B cell (primary cell): ENCODE measurements around the gene KIAA0232. TPM values are rescaled to one million over a fixed set of nuclear protein-coding genes. Genes with fewer than 3 reads are reported as not detected.

Source experiments
- ATAC-seq: fragments of 200-7000 bp; cut with Tn5 transposase; one replicate; pipeline ENCODE4 v1.10.0; 2021; ENCODE audit warnings: low read depth, mild to moderate bottlenecking, moderate number of reproducible peaks, moderate library complexity
- CTCF ChIA-PET: fragments of 350-600 bp; sonication (Branson Sonifier 250); formaldehyde crosslinking; loops from one replicate; lab custom pipeline; 2021; ENCODE audit warnings: antibody characterized with exemption, inconsistent platforms; lab: Charles Lee
- POLR2A ChIA-PET: fragments of 350-600 bp; sonication (Branson Sonifier 250); formaldehyde crosslinking; loops from one replicate; lab custom pipeline; 2021; ENCODE audit warnings: antibody characterized with exemption; lab: Charles Lee
- DNase-seq: peaks from one replicate; pipeline ENCODE4 v3.0.0; 2013
- H2AFZ ChIP-seq: 2 replicates; pipeline ENCODE4 v1.6.1; 2012; ENCODE audit warnings: mild to moderate bottlenecking, low read depth, low read length; ENCODE audit not compliant: insufficient read depth, poor library complexity, severe bottlenecking
- H3K27ac ChIP-seq, 2 donors: 1 replicate in 1 of 2; 2 replicates in 1 of 2; pipeline ENCODE4 v1.5.1; 2012 to 2013; ENCODE audit warnings: low read length in 2 of 2, mild to moderate bottlenecking in 2 of 2, moderate library complexity in 1 of 2
- H3K27me3 ChIP-seq, 4 experiments: fragments of 200-600 bp in 1 of 4; sonication (generic) in 1 of 4; replicated peaks in 1 of 4; 1 replicate in 2 of 4; 2 replicates in 2 of 4; pipeline versions ENCODE4 v1.6.1 to v1.7.0; 2013 to 2016; ENCODE audit warnings: low read length in 3 of 4, mild to moderate bottlenecking in 2 of 4, mixed read lengths in 1 of 4, moderate library complexity in 1 of 4; ENCODE audit not compliant: insufficient read depth in 4 of 4, control insufficient read depth in 3 of 4; ENCODE audit errors: control extremely low read depth in 1 of 4
- H3K36me3 ChIP-seq, 2 experiments: replicated peaks in 1 of 2; 1 replicate in 1 of 2; 2 replicates in 1 of 2; pipeline versions ENCODE4 v1.6.1 to v1.7.1; 2013; ENCODE audit warnings: low read length in 1 of 2; ENCODE audit not compliant: insufficient read depth in 2 of 2, control insufficient read depth in 1 of 2; ENCODE audit errors: control extremely low read depth in 1 of 2, extremely low read depth in 1 of 2
- H3K4me1 ChIP-seq, 2 donors: fragments of 200-600 bp in 1 of 2; sonication (generic) in 1 of 2; 1 replicate in 1 of 2; 2 replicates in 1 of 2; pipeline versions ENCODE4 v1.5.1 to v1.6.1; 2013 to 2017; ENCODE audit warnings: low read length in 2 of 2; ENCODE audit not compliant: control insufficient read depth in 2 of 2, insufficient read depth in 2 of 2
- H3K4me2 ChIP-seq: replicated peaks from 2 replicates; pipeline ENCODE3; 2012; ENCODE audit warnings: mild to moderate bottlenecking, low read depth, low read length; ENCODE audit not compliant: poor library complexity, severe bottlenecking
- H3K4me3 ChIP-seq, 5 experiments: fragments of 200-600 bp in 1 of 5; sonication (generic) in 1 of 5; 1 replicate in 3 of 5; 2 replicates in 2 of 5; pipeline versions ENCODE4 v1.5.1 to v1.7.0; 2011 to 2016; ENCODE audit warnings: low read length in 4 of 5, mild to moderate bottlenecking in 4 of 5, low read depth in 2 of 5, control low read depth in 1 of 5, moderate library complexity in 1 of 5; ENCODE audit not compliant: insufficient read depth in 1 of 5; ENCODE audit errors: control extremely low read depth in 1 of 5, extremely low read depth in 1 of 5
- H3K79me2 ChIP-seq: fragments of 200-600 bp; sonication (generic); one replicate; pipeline ENCODE4 v1.6.0; 2016; ENCODE audit warnings: low read length; ENCODE audit not compliant: control insufficient read depth, insufficient read depth
- H3K9ac ChIP-seq: fragments of 200-600 bp; sonication (generic); 2 replicates; pipeline ENCODE4 v1.6.1; 2017; ENCODE audit warnings: mild to moderate bottlenecking, low read length, moderate library complexity
- H3K9me3 ChIP-seq, 3 donors: one replicate each; pipeline versions ENCODE4 v1.6.1 to v1.7.1; 2013; ENCODE audit warnings: low read length in 2 of 3; ENCODE audit not compliant: control insufficient read depth in 2 of 3, insufficient read depth in 1 of 3; ENCODE audit errors: control extremely low read depth in 1 of 3
- H4K20me1 ChIP-seq: 2 replicates; pipeline ENCODE4 v1.6.0; 2012; ENCODE audit warnings: mild to moderate bottlenecking, low read length; ENCODE audit not compliant: insufficient read depth, control insufficient read depth, poor library complexity, severe bottlenecking
- H3K27ac Mint-ChIP-seq: one replicate; pipeline ENCODE4 v1.8.0; 2021; ENCODE audit warnings: mixed read lengths
- H3K27me3 Mint-ChIP-seq: one replicate; pipeline ENCODE4 v1.8.0; 2021; ENCODE audit warnings: mixed read lengths
- H3K4me1 Mint-ChIP-seq: one replicate; pipeline ENCODE4 v1.8.0; 2021; ENCODE audit warnings: mixed read lengths
- H3K4me3 Mint-ChIP-seq: one replicate; pipeline ENCODE4 v1.8.0; 2021; ENCODE audit warnings: mixed read lengths
- H3K9me3 Mint-ChIP-seq: one replicate; pipeline ENCODE4 v1.8.0; 2022; ENCODE audit warnings: mixed read lengths; ENCODE audit not compliant: insufficient read depth
- EZH2 ChIP-seq: IDR thresholded peaks from 2 replicates; pipeline ENCODE4 v1.6.1; 2012; ENCODE audit warnings: borderline replicate concordance, low read depth, mild to moderate bottlenecking, moderate library complexity, low read length; ENCODE audit not compliant: insufficient read depth, poor library complexity, severe bottlenecking
- WGBS: methylation state at CpG from one replicate; pipeline ENCODE4 v1.1.5; 2013; ENCODE audit warnings: missing lambda C conversion rate; ENCODE audit not compliant: insufficient coverage; 5-methylcytosine and 5-hydroxymethylcytosine counted together
- intact Hi-C: fragments of 100-400 bp; cut with micrococcal nuclease; formaldehyde crosslinking; loops from one replicate; pipeline ENCODE4 v1.10.0; 2022
- polyA plus RNA-seq: library from polyadenylated mRNA; depleted of rRNA; stranded (reverse); fragments of >200 nt; gene quantifications from 2 replicates; pipeline ENCODE4 v1.2.3, GENCODE V29; 2012
- total RNA-seq, 2 donors: library from RNA; stranded (reverse); fragments of 120-200 nt in 1 of 2; gene quantifications; 1 replicate in 1 of 2; 2 replicates in 1 of 2; pipeline versions ENCODE4 v1.2.3 to v1.2.4, GENCODE V29; 2013 to 2022
- TF ChIP-seq, protein P1 (sequence below): fragments of 200-600 bp; IDR thresholded peaks from one replicate; pipeline ENCODE4 v1.8.0; 2022; ENCODE audit warnings: antibody characterized with exemption, mild to moderate bottlenecking

The KIAA0232 gene
- total and polyA plus RNA-seq, 2 donors (not counting 1 experiment from before 2014, with no cell fraction given) = 2.9 to 20.8 TPM

DNA sequence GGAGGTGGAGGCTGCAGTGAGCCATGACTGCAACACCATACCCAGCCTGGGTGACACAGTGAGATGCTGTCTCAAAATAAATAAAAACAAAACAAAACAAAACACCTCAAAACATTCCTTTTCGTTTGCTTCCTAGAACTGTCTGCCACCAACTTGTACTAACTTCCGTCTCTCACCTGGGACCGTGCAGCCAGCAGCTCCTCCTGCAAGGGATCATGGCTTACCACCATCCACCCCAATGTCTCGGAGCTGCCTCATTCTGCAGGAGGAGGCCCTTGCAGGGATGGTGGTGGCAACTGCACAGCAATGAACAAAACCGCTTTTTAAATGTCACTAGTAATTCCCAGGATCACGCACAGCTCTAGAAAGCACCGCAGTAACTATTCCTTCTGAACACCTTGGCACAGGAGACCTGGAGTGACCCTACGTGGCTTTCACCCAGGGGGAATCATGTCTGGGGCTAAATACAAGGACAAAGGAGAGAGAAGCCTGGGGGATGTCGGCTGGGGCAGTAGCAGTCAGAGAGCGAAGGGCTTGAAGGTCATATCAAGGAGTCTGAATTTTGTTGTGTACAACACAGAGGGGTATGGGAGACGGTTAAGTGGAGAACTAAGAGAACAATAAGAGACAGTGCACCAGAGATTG is 17.4 kb upstream of the KIAA0232 start:
- H3K9me3 ChIP-seq = no peaks in the 10 kb centered on the region
- no peak overlapping the region for H2AFZ ChIP-seq
- CTCF ChIA-PET = no interaction called here
- POLR2A ChIA-PET = interaction anchor here (0.7 kb wide), 1 partner anchor 1639 kb away, joined by 4 read pairs; no protein-coding TSS in a partner anchor
- no peak for TF ChIP-seq EZH2
- TF ChIP-seq, protein P1, sequence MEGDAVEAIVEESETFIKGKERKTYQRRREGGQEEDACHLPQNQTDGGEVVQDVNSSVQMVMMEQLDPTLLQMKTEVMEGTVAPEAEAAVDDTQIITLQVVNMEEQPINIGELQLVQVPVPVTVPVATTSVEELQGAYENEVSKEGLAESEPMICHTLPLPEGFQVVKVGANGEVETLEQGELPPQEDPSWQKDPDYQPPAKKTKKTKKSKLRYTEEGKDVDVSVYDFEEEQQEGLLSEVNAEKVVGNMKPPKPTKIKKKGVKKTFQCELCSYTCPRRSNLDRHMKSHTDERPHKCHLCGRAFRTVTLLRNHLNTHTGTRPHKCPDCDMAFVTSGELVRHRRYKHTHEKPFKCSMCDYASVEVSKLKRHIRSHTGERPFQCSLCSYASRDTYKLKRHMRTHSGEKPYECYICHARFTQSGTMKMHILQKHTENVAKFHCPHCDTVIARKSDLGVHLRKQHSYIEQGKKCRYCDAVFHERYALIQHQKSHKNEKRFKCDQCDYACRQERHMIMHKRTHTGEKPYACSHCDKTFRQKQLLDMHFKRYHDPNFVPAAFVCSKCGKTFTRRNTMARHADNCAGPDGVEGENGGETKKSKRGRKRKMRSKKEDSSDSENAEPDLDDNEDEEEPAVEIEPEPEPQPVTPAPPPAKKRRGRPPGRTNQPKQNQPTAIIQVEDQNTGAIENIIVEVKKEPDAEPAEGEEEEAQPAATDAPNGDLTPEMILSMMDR = no peak
- intact Hi-C loops = no loop called here
- H3K9ac ChIP-seq = no peak overlapping the region
- no peaks in the 10 kb centered on the region for H3K36me3 ChIP-seq
- H3K4me3 Mint-ChIP-seq = no peak overlapping the region
- no peak for ATAC-seq
- H3K4me1 ChIP-seq = peaks cover 0 to 9% of the 10 kb centered on the region in 2 donors
- no peak overlapping the region for H3K4me2 ChIP-seq
- no peaks in the 10 kb centered on the region for H4K20me1 ChIP-seq
- 88% methylated on average over 9 of the region's 11 CpGs for WGBS
- H3K27ac Mint-ChIP-seq = no peak overlapping the region
- no peaks in the 10 kb centered on the region for H3K9me3 Mint-ChIP-seq
- H3K4me3 ChIP-seq = no peak overlapping the region
- no peak overlapping the region for H3K27ac ChIP-seq
- peaks cover 42% of the 10 kb centered on the region for H3K27me3 Mint-ChIP-seq
- peaks cover 2% of the 10 kb centered on the region for H3K4me1 Mint-ChIP-seq
- DNase-seq = no peak
- H3K79me2 ChIP-seq = no peaks in the 10 kb centered on the region
- peaks cover 0 to 10% (median 2%) of the 10 kb centered on the region in 4 experiments for H3K27me3 ChIP-seq

GRCh38 chr4:6765703-6766102 is 16.8 kb upstream of the KIAA0232 start:
- Histone ChIP-seq H3K4me3 (no peak overlapping the region), H3K27me3 (peaks cover 0 to 10% (median 2%) of the 10 kb centered on the region in 4 experiments), H3K4me2 (no peak overlapping the region), H3K9me3 (no peaks in the 10 kb centered on the region), H3K4me1 (peaks cover 0 to 9% of the 10 kb centered on the region in 2 donors), H3K27ac (no peak overlapping the region), H4K20me1 (no peaks in the 10 kb centered on the region), H3K36me3 (no peaks in the 10 kb centered on the region), H3K79me2 (no peaks in the 10 kb centered on the region), H3K9ac (no peak overlapping the region), H2AFZ (no peak overlapping the region)
- ChIA-PET POLR2A (no interaction called here), CTCF (no interaction called here)
- H3K27ac Mint-ChIP-seq = no peak overlapping the region
- WGBS = 82% methylated on average over 2 of the region's 2 CpGs
- intact Hi-C loops = no loop called here
- no peak overlapping the region for H3K4me3 Mint-ChIP-seq
- no peaks in the 10 kb centered on the region for H3K9me3 Mint-ChIP-seq
- peaks cover 43% of the 10 kb centered on the region for H3K27me3 Mint-ChIP-seq
- TF ChIP-seq EZH2 = no peak
- TF ChIP-seq, protein P1 = no peak
- peaks cover 2% of the 10 kb centered on the region for H3K4me1 Mint-ChIP-seq
- ATAC-seq (no peak), DNase-seq (no peak)
